Measurements from ENCODE around the gene MEI1.

DNA sequence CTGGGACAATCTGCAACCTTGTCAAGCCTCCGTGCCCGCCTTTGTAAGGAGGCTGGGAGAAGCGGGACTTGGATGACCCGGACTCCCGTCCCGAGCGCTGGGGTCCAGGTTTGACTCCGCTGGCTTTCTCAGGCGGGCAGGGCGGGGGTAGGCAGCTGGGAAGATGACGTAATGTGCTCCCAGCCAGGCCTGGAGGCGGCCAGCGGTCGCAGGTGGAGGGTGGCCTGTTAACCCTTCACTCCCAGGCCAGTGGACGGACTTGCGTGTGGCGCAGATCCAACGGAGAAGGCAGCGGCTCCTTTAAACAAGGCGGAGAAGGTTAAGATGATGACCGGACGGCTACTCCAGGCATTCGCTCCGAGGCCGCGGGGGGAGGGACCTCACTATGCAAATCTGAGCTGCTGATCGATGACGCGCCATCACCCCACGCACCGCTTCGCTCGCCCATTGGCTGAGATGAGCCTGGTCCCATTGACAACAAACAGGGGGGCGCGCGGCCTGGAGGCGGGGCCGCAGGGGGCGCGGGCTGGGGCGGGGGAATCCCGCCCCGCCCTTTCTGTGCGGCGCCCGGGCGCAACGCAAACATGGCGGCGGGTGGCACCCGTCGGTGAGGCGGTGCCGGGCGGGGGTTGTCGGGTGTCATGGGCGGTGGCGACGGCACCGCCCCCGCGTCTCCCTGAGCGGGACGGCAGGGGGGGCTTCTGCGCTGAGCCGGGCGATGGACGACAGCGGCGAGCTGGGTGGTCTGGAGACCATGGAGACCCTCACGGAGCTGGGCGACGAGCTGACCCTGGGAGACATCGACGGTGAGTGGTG is 133.5 kb downstream of the MEI1 start, which contains the start of gene SREBF2:
- no peak for TF ChIP-seq CTCF (IDR thresholded peaks at IDR 0.05)
- no peak; the same call in 1 of the 2 replicates for TF ChIP-seq POLR2AphosphoS5 (IDR thresholded peaks at IDR 0.05; ENCODE audit: low read depth, low read length)
- no peak; the same call in 1 of the 2 replicates for TF ChIP-seq SIN3A (IDR thresholded peaks at IDR 0.05; ENCODE audit: borderline replicate concordance, insufficient read depth, low read depth, low read length)
- 0 out of 4 replicates have a peak, but pooled peaks of 1 of the 2 experiments have one; percentile 19 for TF ChIP-seq REST (IDR thresholded peaks at IDR 0.05; ENCODE audit: insufficient read depth in 1 of 2, low read depth in 2 of 2, low read length in 1 of 2)
- peak; percentile 73 for TF ChIP-seq TCF7L2 (IDR thresholded peaks at IDR 0.05; ENCODE audit: low read depth, low read length)

Data from Panc1 (cell line).